Skin epidermis (tissue), 12 donors: ENCODE data around the gene KCNK1.

Source experiments
- H3K27ac ChIP-seq, 21 experiments: fragments of 200-600 bp; sonication (generic) in 11 of 21; one replicate each; pipeline ENCODE4 v1.5.0; 2020; ENCODE audit warnings: mild to moderate bottlenecking in 3 of 21, inconsistent platforms in 2 of 21, moderate library complexity in 2 of 21
- H3K4me3 ChIP-seq, 7 experiments: fragments of 200-600 bp; sonication (generic) in 2 of 7; one replicate each; pipeline ENCODE4 v1.5.0; 2020; ENCODE audit warnings: inconsistent platforms in 2 of 7, mild to moderate bottlenecking in 2 of 7, moderate library complexity in 1 of 7

Gene KCNK1

GRCh38 chr1:233632436-233632835 is 18.5 kb downstream of the KCNK1 start:
- no peak overlapping the region for H3K27ac ChIP-seq
- no peak overlapping the region for H3K4me3 ChIP-seq

GRCh38 chr1:233635765-233636502 is 22.0 kb downstream of the KCNK1 start:
- H3K27ac ChIP-seq, result no peak overlapping the region

GRCh38 chr1:233636503-233636877 is 22.6 kb downstream of the KCNK1 start:
- Histone ChIP-seq H3K27ac (no peak overlapping the region), H3K4me3 (no peak overlapping the region)

More at GRCh38 chr1:233635765-233636502, 22.0 kb downstream of the KCNK1 start:
- no peak overlapping the region for H3K4me3 ChIP-seq

GRCh38 chr1:233638513-233638912 is 24.6 kb downstream of the KCNK1 start:
- H3K27ac ChIP-seq, result no peak overlapping the region
- no peak overlapping the region for H3K4me3 ChIP-seq

- H3K27ac ChIP-seq, result no peak overlapping the region
- H3K4me3 ChIP-seq, result no peak overlapping the region
Observed at GRCh38 chr1:233639611-233640010, 25.7 kb downstream of the KCNK1 start.

DNA sequence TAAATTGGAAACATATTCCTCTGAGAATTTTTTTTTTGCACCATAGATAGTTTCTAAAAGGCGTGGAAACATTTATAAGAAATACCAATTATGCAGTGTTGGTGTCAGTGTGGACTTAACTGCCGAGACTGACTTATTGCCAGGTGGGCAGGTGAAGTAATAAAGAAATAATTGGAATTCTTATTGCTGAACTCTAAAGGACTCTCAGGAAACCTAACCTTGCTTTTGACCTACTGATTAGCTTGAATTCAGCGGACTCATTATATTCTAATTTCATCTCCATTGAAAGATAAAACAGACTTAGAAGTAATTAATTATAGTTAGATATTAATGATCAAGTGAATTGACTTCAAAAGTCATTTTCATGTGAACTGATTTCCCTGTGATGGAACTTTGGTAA is 26.3 kb downstream of the KCNK1 start:
- Histone ChIP-seq H3K27ac (no peak overlapping the region), H3K4me3 (no peak overlapping the region)

DNA sequence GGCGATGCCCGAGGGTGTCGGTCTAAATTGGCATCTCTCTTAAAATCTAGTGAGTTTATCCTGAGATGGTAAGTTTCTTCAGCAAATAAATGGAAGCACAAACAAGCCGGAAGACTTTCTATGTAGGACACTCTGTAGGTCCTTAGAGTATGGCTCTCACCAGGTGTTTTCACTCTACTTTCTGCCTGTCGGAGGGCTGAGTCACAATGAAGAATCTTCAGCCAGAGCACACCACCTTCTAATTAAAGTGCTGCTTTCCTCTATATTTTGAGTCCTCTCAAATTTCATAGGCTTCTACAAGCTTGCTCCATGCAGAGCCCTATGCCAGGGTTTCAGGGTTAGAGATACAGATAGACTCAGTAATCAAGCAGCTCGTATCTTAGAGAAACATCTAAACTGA is 27.1 kb downstream of the KCNK1 start:
- Histone ChIP-seq H3K4me3 (no peak overlapping the region), H3K27ac (no peak overlapping the region)

DNA sequence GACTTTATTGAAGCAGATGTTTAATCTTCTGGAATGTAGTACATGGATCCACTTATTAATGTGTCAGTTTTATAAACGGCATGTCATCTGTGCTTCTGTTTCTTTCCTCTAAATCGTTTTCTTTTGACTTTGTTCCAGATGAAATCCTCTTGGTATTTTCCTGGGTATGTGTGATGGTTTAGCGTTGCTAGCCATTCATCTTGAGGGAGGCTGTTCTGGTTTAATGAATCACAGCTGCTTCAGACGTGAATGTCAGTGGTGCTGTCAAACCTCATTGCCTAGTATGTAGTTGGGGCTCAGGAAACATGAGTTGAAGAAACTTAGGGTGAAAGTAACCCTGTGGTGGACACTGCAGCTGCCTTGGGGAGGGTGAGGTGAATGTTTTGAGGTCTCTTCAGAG is 33.2 kb downstream of the KCNK1 start:
- Histone ChIP-seq H3K4me3 (no peak overlapping the region), H3K27ac (no peak overlapping the region)

DNA sequence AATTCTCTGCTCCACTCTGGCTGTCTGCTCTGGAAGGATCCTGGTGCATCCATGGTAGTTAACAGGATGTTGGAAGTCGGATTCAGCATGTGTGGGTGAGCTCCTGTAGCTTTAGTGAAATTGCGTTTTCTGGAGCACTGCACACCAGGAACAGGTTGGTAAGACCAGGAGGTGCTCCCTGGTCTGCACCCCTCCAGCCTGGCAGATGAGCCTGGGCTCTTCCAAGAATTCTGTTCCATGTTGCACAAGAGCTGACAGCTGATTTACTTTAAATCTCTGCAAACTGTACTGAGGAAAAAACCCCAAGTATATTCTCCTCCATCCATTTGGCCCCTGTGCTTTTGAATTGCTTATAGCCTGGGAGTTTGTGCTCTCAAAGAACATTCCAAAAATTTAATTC is 33.7 kb downstream of the KCNK1 start:
- Histone ChIP-seq H3K4me3 (no peak overlapping the region), H3K27ac (no peak overlapping the region)

DNA sequence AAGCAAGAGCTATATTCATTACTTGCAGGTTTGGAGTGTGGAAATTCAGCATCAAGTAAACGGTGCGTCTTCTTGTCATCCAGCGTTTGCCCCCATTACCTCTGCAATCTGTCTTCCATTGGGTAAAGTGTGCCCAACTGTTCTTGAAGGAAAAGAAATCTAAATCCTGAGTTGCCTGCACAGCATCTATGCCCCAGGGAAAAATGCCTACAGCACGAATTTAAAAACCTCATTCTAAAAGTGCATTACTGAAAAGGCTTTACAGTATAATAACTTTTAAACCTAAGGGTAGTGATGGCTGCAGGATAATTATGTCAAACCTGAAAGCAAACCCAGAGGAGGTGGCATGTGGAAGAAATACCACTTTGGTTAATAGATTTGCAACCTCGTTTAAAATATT is 37.2 kb downstream of the KCNK1 start:
- Histone ChIP-seq H3K27ac (no peak overlapping the region), H3K4me3 (no peak overlapping the region)

DNA sequence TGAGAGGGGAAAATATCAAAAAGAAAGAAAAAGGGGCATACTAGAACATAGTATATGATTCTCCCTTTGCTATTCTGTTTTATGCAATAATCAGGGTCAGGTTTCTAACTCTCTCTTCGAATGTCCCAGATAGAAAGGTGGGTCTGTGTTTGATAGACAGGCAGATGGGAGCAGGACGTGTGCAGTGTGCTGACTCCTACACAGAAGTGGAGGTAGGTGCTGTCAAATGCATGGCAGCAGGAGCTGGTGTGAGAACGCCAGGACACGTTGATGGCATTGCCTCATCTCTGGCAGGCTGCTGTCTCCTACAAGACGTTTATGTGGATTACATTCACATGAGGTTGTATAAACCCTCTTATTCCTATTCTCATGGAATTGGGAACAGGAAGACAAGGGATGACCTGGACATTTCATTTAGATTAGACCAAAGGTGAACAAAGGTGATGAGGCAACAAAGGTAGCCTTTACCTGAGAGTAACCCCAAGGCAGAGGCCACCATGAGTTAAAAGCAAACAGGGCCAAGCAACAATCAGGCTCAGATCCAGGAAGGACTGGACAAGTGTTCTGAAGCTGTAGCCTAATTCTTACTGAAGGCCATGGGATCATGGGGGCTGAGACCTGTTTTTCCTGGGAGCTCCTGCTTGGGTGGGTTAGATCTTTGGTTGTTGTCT is 37.8 kb downstream of the KCNK1 start:
- H3K4me3 ChIP-seq, result no peak overlapping the region
- no peak overlapping the region for H3K27ac ChIP-seq

DNA sequence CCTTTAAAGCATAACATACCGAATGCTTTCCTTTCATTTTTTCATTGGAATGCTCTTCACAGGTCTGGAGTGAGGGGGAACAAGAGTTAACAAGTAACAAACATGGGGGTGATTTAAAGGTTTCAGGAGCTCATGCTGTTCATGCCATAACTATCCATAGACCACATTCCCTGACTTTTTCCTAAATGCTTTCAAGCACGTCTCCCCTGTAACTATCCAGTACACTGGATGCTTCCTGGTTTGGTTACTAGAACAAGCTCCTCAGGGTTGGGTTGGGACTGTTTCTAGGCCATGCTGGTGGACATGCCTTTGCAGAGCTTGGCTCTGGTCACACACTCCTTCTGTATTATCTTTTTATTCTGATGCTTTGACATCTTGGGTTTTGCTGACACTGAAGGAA is 38.6 kb downstream of the KCNK1 start:
- Histone ChIP-seq H3K27ac (no peak overlapping the region), H3K4me3 (no peak overlapping the region)

DNA sequence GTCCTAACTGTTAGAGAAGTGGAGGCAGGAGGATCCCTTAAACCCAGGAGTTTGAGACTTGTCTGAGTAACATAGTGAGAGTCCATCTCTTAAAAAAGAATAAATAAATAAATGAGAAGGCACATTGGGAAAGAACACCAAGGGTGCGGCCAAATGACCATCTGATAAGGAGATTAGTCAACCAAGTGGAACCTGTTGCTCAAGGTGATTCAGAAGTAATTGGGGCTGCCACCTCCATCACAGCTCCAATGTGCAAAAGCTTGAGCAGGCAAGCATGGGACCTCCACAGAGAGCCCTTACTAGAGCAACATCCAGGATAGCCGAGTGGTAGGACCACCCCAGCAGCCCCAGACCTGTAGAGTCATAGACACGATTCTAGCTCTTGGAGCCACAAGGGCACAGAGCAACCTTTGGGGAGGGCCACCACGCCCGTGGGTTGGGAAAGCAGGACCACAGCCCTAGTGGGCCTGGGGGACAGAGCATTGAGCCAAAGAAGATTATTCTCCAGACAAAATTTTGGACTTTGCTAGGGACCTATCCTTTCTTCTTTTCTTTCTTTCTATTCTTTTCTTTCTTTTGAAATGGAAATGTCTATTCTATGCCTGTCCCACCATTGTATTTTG is 40.9 kb downstream of the KCNK1 start:
- no peak overlapping the region for H3K27ac ChIP-seq
- H3K4me3 ChIP-seq, result no peak overlapping the region

GRCh38 chr1:233655301-233655740 is 41.4 kb downstream of the KCNK1 start:
- Histone ChIP-seq H3K27ac (no peak overlapping the region), H3K4me3 (no peak overlapping the region)

GRCh38 chr1:233656032-233656635 is 42.2 kb downstream of the KCNK1 start:
- H3K4me3 ChIP-seq, result no peak overlapping the region
- H3K27ac ChIP-seq, result no peak overlapping the region

DNA sequence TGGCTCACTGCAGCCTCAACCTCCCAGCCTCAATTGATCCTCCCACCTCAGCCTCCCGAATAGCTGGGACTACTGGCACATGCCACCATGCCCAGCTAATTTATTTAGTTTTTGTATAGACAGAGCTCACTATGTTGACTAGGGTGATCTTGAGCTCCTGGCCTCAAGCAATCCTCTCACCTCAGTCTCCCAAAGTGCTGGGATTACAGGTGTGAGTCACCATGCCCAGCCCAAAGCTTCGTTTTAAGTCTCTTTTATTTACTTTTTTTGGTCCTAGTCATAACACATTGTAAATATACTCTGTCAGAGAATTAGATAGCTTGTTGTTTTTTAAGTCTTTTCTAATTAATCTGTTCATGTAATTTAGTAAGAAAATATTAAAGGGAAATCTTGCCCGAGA is 42.8 kb downstream of the KCNK1 start:
- H3K4me3 ChIP-seq, result no peak overlapping the region
- H3K27ac ChIP-seq, result no peak overlapping the region

DNA sequence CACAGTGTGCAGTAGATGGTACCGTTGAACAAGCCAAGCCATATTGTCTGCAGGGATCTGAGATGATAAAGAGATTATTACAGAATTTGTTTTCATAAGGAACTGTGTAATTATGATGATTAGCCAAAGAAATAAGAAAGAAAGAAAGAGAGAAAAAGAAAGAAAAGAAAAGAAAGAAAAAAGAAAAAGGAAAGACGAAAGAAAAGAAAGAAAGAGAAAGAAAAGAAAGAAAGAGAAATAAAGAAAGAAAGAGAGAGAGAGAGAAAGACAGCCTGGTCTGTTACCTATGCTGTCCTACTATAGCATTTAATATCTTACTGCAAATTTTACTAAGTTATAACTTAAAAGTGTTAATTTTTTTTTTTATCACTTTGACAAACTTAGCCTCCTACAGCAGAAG is 43.6 kb downstream of the KCNK1 start:
- no peak overlapping the region for H3K27ac ChIP-seq
- H3K4me3 ChIP-seq, result no peak overlapping the region

DNA sequence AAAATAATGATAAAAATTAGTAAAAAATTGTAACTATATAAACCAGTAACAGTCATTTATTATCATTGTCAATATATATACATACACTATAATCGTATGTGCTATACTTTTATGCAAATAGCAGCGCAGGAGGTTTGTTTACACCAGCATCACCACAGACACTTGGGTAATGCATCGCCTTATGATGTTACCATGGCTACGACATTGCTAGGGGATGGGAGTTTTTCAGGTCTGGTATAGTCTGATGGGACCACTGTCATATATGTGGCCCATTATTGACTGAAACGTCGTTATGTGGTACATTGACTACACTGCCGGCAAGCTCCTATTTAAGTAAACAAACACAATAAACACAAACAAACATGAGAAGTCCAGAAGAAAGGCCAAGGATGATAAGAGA is 45.6 kb downstream of the KCNK1 start:
- H3K27ac ChIP-seq, result no peak overlapping the region

GRCh38 chr1:233661376-233662159 is 47.7 kb downstream of the KCNK1 start:
- Histone ChIP-seq H3K27ac (no peak overlapping the region), H3K4me3 (no peak overlapping the region)

More for the DNA sequence above, 45.6 kb downstream of the KCNK1 start:
- no peak overlapping the region for H3K4me3 ChIP-seq
